Bladder microvascular endothelial cell (primary cell): ENCODE data around the gene FARS2. TPM values are rescaled to one million over a fixed set of nuclear protein-coding genes. Genes with fewer than 3 reads are reported as not detected.

Source experiments
- total RNA-seq: library from RNA; depleted of rRNA; stranded (reverse); fragments of >200 nt; gene quantifications from 2 replicates; pipeline ENCODE4 v1.2.3, GENCODE V29; 2014

FARS2 gene
- 25.4 and 39.0 TPM in 2 replicates for total RNA-seq

DNA sequence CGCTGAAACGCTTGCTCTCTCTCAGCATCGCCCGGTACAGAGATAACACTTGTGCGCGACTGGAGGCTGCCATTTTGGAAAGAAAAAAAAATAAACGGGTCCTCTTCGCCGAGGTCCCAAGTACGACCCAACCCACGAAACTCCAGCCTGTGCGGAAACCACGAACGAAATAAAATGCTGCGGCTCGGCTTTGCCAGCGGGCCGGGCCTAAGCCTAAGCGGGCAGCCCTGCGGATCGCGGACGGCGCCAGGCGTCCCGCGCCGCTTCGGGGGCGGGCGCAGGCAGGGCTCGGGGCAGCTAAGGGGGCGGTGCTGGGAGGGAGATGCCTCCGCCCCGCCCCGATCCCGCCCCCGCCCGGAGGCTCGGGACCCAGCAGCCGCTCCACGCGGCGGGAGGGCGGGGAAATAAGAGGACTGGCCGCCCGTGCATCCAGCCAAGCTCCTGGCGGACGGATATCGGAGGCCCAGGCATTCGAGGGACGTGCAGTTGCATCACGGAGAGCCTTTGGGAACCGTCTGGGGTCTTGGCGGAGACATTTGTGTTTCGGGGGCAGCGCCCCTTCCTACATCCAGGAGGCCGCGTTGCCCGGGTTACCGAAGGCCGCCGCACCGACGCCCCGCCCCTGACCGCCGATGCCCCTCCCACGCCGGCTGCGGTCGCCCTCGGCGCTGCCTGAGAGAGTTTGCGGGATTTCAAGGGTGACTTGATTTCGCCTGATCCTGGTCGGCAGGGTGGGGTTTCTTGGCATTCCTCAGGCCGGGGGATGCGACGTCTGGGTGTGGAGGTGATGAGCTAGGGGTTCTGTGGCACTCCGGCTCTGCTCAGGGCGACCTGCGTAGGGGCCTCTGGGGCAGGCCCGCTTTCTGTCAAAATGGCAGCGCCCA is at the start of gene FARS2, which contains the start of gene LYRM4:
Gene FARS2, plus strand, starts transcription at position 853 of the 884 bp plus-strand sequence.
Gene LYRM4, minus strand, starts transcription at position 290 of the 884 bp plus-strand sequence. Its CDS starts 217 bp downstream, at position 73.

Other genes with a start within 250 kb of the FARS2 start
- gene PPP1R3G, start 176.2 kb upstream of the FARS2 start, total RNA-seq: 0.16 and 0.44 TPM in 2 replicates
- 16.5 and 23.9 TPM in 2 replicates for gene LYRM4, start 563 bp upstream of the FARS2 start, total RNA-seq